ENCODE results near the gene ENOX2. TPM values are rescaled to one million over a fixed set of nuclear protein-coding genes. Genes with fewer than 3 reads are reported as not detected.

Gene ENOX2
- total and polyA plus RNA-seq, 2 donors (not counting 1 experiment from before 2014, with no cell fraction given), result 7.6 to 12.9 TPM

DNA sequence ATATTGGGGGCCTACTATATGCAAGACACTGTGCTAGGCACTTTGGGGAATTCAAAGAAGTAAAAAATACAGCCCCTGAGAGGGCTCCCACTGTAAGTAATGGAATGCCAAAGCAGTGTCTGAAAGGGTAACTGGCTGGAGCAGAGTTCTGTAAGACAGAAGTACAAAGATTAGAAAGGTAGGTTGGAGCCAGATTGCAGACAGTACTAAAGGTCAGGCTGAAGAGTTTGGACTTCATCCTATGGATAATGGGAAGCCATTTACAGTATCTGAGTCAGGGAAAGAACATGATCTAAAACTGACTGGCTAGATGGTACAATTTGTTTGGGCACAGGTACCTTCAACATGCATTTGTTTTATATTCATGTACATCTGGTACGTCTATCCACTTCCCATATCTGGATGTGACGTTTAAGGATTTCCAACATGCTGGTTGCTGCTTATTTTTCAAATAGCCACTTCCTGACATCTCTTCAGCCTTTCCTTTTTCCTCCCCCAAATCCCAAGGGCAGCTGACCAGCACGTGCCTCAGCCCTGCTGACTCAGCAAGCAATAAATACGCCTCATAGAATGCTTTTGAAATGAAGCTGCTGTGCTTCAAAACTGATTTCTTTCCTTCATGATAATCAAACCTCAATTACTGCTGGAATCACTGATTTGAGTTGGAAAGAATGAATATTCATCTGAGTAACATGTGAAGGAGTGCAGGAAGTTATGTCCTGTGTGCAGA lies 9.5 kb downstream of the ENOX2 start:
- no peaks in the 10 kb centered on the region for H3K36me3 ChIP-seq (ENCODE audit: control insufficient read depth, insufficient read depth, low read length)
- H3K27me3 ChIP-seq (ENCODE audit: control insufficient read depth, insufficient read depth, low read length), result no peaks in the 10 kb centered on the region
- H3K9me3 ChIP-seq (ENCODE audit: control insufficient read depth, insufficient read depth, low read depth, low read length), result no peaks in the 10 kb centered on the region
- H3K4me2 ChIP-seq (ENCODE audit: extremely low read depth, insufficient read depth, low read length), result no peak overlapping the region
- no peak overlapping the region for H3K9ac ChIP-seq (ENCODE audit: insufficient read depth, low read length)
- no peak overlapping the region for H3K4me3 ChIP-seq (replicated peaks in 1 of 4; ENCODE audit: control extremely low read depth in 1 of 4, insufficient read depth in 1 of 4, low read depth in 3 of 4, low read length in 4 of 4)
- no peak overlapping the region for H2AFZ ChIP-seq (ENCODE audit: low read length)
- H3K27ac ChIP-seq (ENCODE audit: insufficient read depth, low read length), result no peak overlapping the region
- no peaks in the 10 kb centered on the region for H3K79me2 ChIP-seq (ENCODE audit: control insufficient read depth, insufficient read depth, low read length)
- no peaks in the 10 kb centered on the region for H3K4me1 ChIP-seq (ENCODE audit: control insufficient read depth, extremely low read depth, insufficient read depth, low read length)
- H4K20me1 ChIP-seq (ENCODE audit: control insufficient read depth, extremely low read depth, insufficient read depth, low read length), result no peaks in the 10 kb centered on the region
- peak in 1 of 2 donors; percentile 44 for DNase-seq (ENCODE audit: low read depth in 2 of 2)
- TF ChIP-seq, protein P1, sequence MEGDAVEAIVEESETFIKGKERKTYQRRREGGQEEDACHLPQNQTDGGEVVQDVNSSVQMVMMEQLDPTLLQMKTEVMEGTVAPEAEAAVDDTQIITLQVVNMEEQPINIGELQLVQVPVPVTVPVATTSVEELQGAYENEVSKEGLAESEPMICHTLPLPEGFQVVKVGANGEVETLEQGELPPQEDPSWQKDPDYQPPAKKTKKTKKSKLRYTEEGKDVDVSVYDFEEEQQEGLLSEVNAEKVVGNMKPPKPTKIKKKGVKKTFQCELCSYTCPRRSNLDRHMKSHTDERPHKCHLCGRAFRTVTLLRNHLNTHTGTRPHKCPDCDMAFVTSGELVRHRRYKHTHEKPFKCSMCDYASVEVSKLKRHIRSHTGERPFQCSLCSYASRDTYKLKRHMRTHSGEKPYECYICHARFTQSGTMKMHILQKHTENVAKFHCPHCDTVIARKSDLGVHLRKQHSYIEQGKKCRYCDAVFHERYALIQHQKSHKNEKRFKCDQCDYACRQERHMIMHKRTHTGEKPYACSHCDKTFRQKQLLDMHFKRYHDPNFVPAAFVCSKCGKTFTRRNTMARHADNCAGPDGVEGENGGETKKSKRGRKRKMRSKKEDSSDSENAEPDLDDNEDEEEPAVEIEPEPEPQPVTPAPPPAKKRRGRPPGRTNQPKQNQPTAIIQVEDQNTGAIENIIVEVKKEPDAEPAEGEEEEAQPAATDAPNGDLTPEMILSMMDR (conservative IDR thresholded peaks at IDR 0.05 in 1 of 2, IDR thresholded peaks at IDR 0.05 in 1 of 2; ENCODE audit: low read depth in 1 of 2, low read length in 2 of 2), result no peak

DNA sequence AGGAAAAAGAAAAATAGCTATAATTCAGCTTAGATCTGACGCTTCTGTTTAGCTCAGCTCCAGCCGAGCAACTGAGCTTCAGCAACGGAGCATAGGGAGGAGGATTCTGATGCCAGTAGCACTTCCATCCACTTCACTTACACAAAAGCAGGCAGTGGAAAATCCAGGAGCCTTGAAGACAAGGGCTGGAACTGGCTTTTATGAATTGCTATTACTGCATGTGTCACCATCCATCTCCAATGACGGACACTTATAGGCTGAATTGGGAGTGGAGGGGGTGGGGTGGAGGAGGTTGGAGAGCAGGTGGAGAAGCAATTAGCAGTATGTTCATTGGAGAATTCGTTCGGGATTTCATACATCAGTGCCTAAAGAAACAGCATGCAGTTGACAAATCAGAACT lies 15.6 kb downstream of the ENOX2 start:
- no peaks in the 10 kb centered on the region for H3K36me3 ChIP-seq (ENCODE audit: control insufficient read depth, insufficient read depth, low read length)
- no peaks in the 10 kb centered on the region for H4K20me1 ChIP-seq (ENCODE audit: control insufficient read depth, extremely low read depth, insufficient read depth, low read length)
- H3K79me2 ChIP-seq (ENCODE audit: control insufficient read depth, insufficient read depth, low read length), result no peaks in the 10 kb centered on the region
- no peaks in the 10 kb centered on the region for H3K4me1 ChIP-seq (ENCODE audit: control insufficient read depth, extremely low read depth, insufficient read depth, low read length)
- no peak for DNase-seq (ENCODE audit: low read depth in 2 of 2)
- no peak overlapping the region for H2AFZ ChIP-seq (ENCODE audit: low read length)
- H3K4me2 ChIP-seq (ENCODE audit: extremely low read depth, insufficient read depth, low read length), result no peak overlapping the region
- H3K4me3 ChIP-seq (replicated peaks in 1 of 4; ENCODE audit: control extremely low read depth in 1 of 4, insufficient read depth in 1 of 4, low read depth in 3 of 4, low read length in 4 of 4), result no peak overlapping the region
- no peak overlapping the region for H3K27ac ChIP-seq (ENCODE audit: insufficient read depth, low read length)
- no peak for TF ChIP-seq EZH2 (IDR thresholded peaks at IDR 0.05; ENCODE audit: low read length, missing control alignments)
- TF ChIP-seq, protein P1 (conservative IDR thresholded peaks at IDR 0.05 in 1 of 2, IDR thresholded peaks at IDR 0.05 in 1 of 2; ENCODE audit: low read depth in 1 of 2, low read length in 2 of 2), result no peak
- no peak overlapping the region for H3K9ac ChIP-seq (ENCODE audit: insufficient read depth, low read length)
- H3K27me3 ChIP-seq (ENCODE audit: control insufficient read depth, insufficient read depth, low read length), result no peaks in the 10 kb centered on the region
- no peaks in the 10 kb centered on the region for H3K9me3 ChIP-seq (ENCODE audit: control insufficient read depth, insufficient read depth, low read depth, low read length)

DNA sequence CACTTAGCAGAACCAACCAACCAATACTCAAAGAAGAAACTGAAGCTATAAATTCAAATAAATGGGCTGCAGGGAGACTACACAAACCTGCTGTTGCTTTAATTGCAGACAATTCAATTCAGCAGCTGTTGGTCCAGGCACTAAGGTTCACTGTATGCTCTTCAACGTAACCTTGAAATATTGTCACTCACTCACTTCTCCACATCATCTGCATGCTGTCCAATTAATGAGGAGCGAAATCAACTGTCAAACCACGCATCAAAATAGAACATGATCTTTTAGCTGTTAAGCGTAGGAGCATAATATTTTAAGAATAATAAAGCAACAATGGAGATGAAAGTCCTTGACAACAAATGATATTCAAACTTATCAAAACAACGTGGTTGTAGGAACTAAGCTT lies 17.0 kb downstream of the ENOX2 start:
- Histone ChIP-seq H3K79me2 (ENCODE audit: control insufficient read depth, insufficient read depth, low read length) (no peaks in the 10 kb centered on the region), H3K4me1 (ENCODE audit: control insufficient read depth, extremely low read depth, insufficient read depth, low read length) (no peaks in the 10 kb centered on the region), H3K27ac (ENCODE audit: insufficient read depth, low read length) (no peak overlapping the region), H3K36me3 (ENCODE audit: control insufficient read depth, insufficient read depth, low read length) (no peaks in the 10 kb centered on the region), H3K4me3 (replicated peaks in 1 of 4; ENCODE audit: control extremely low read depth in 1 of 4, insufficient read depth in 1 of 4, low read depth in 3 of 4, low read length in 4 of 4) (peak overlapping the region in 2 of 4 experiments; percentile 3 to 16), H3K27me3 (ENCODE audit: control insufficient read depth, insufficient read depth, low read length) (no peaks in the 10 kb centered on the region), H3K9me3 (ENCODE audit: control insufficient read depth, insufficient read depth, low read depth, low read length) (no peaks in the 10 kb centered on the region), H3K4me2 (ENCODE audit: extremely low read depth, insufficient read depth, low read length) (peak overlapping the region; percentile 35), H2AFZ (ENCODE audit: low read length) (no peak overlapping the region), H4K20me1 (ENCODE audit: control insufficient read depth, extremely low read depth, insufficient read depth, low read length) (no peaks in the 10 kb centered on the region), H3K9ac (ENCODE audit: insufficient read depth, low read length) (no peak overlapping the region)
- TF ChIP-seq, protein P1 (conservative IDR thresholded peaks at IDR 0.05 in 1 of 2, IDR thresholded peaks at IDR 0.05 in 1 of 2; ENCODE audit: low read depth in 1 of 2, low read length in 2 of 2), result no peak
- DNase-seq (ENCODE audit: low read depth in 2 of 2), result no peak

Measured in fibroblast of lung (primary cell).